Activated CD4-positive, alpha-beta T cell treated with anti-CD3 and anti-CD28 coated beads, Interleukin-10, Interleukin-2, amounts not matched to agents 100 ng/mL and 50 ng/mL, durations not matched to agents 16 hours and 8 hours (primary cell): Measurements from ENCODE around the gene CNPY1.
"Not testable (repeated sequence)": the region's sequence is repeated elsewhere in the genome, so short reads cannot be mapped to it uniquely, and the experiment has no call there.

Experiments used
- DNase-seq: peaks from one replicate; pipeline ENCODE4 v3.0.0-alpha.2; 2020

CNPY1 gene

GRCh38 chr7:155531681-155532080 is 14.7 kb downstream of the CNPY1 start:
- DNase-seq: no peak

GRCh38 chr7:155530601-155531000 is 15.8 kb downstream of the CNPY1 start:
- DNase-seq: no peak

GRCh38 chr7:155529845-155530244 is 16.5 kb downstream of the CNPY1 start:
- DNase-seq: no peak

- DNase-seq: no peak
Observed at GRCh38 chr7:155529346-155529745, 17.0 kb downstream of the CNPY1 start.

GRCh38 chr7:155527664-155528063 is 18.7 kb downstream of the CNPY1 start:
- DNase-seq: no peak

- no peak for DNase-seq
Observed at GRCh38 chr7:155526225-155526624, 20.1 kb downstream of the CNPY1 start.

- DNase-seq: no peak
Observed at GRCh38 chr7:155524018-155524556, 22.3 kb downstream of the CNPY1 start.

- DNase-seq: no peak
Observed at GRCh38 chr7:155523168-155523675, 23.1 kb downstream of the CNPY1 start.

- no peak for DNase-seq
Observed at GRCh38 chr7:155521743-155522398, 24.5 kb downstream of the CNPY1 start.

- DNase-seq: no peak
Observed at GRCh38 chr7:155521007-155521742, 25.2 kb downstream of the CNPY1 start.

GRCh38 chr7:155520114-155520513 is 26.2 kb downstream of the CNPY1 start:
- no peak for DNase-seq

GRCh38 chr7:155519358-155519757 is 27.0 kb downstream of the CNPY1 start:
- not testable (repeated sequence) for DNase-seq

GRCh38 chr7:155518633-155519032 is 27.7 kb downstream of the CNPY1 start:
- DNase-seq: no peak

GRCh38 chr7:155517969-155518368 is 28.4 kb downstream of the CNPY1 start:
- no peak for DNase-seq

- DNase-seq: no peak
Observed at GRCh38 chr7:155517452-155517851, 28.9 kb downstream of the CNPY1 start.

GRCh38 chr7:155516466-155516865 is 29.9 kb downstream of the CNPY1 start:
- DNase-seq: no peak

GRCh38 chr7:155515318-155515717 is 31.0 kb downstream of the CNPY1 start:
- no peak for DNase-seq

GRCh38 chr7:155514296-155514695 is 32.1 kb downstream of the CNPY1 start:
- no peak for DNase-seq

GRCh38 chr7:155513543-155514285 is 32.6 kb downstream of the CNPY1 start:
- DNase-seq: no peak

- no peak for DNase-seq
Observed at GRCh38 chr7:155512246-155512887, 34.0 kb downstream of the CNPY1 start.

GRCh38 chr7:155511702-155511996 is 34.7 kb downstream of the CNPY1 start:
- no peak for DNase-seq

- no peak for DNase-seq
Observed at GRCh38 chr7:155510975-155511701, 35.2 kb downstream of the CNPY1 start.
